HUDEP-2 (cell line): ENCODE results near the gene KIR3DL2.
"Not testable (repeated sequence)": the region's sequence is repeated elsewhere in the genome, so short reads cannot be mapped to it uniquely, and the experiment has no call there.

Source experiments
- DNase-seq, 76 experiments: peaks; one replicate each; lab custom pipeline; 2025; ENCODE audit not compliant: unreplicated experiment in 76 of 76; lab: John Stamatoyannopoulos, UW

The KIR3DL2 gene

GRCh38 chr19:54863459-54863858, 13.2 kb downstream of the KIR3DL2 start:
- not testable (repeated sequence) for DNase-seq

GRCh38 chr19:54871696-54872095, 21.5 kb downstream of the KIR3DL2 start:
- no peak for DNase-seq

- DNase-seq = no peak
Measured at GRCh38 chr19:54873990-54874389, 23.7 kb downstream of the KIR3DL2 start, which contains the start of gene FCAR. Gene FCAR, plus strand, starts transcription at chr19:54874235. Its CDS starts 55 bp downstream, at chr19:54874290.

- no peak for DNase-seq
Measured at GRCh38 chr19:54875506-54875905, 25.3 kb downstream of the KIR3DL2 start.

- no peak for DNase-seq
Measured at GRCh38 chr19:54877471-54877870, 27.2 kb downstream of the KIR3DL2 start.

- no peak for DNase-seq
Measured at GRCh38 chr19:54881884-54882283, 31.6 kb downstream of the KIR3DL2 start.

- DNase-seq = no peak
Measured at GRCh38 chr19:54882758-54883157, 32.5 kb downstream of the KIR3DL2 start.

- DNase-seq = no peak
Measured at GRCh38 chr19:54883228-54883627, 33.0 kb downstream of the KIR3DL2 start.

GRCh38 chr19:54888239-54888638, 38.0 kb downstream of the KIR3DL2 start:
- DNase-seq = no peak

- no peak for DNase-seq
Measured at GRCh38 chr19:54889566-54889965, 39.3 kb downstream of the KIR3DL2 start.

- no peak for DNase-seq
Measured at GRCh38 chr19:54893406-54893805, 43.2 kb downstream of the KIR3DL2 start.

GRCh38 chr19:54894106-54894505, 43.9 kb downstream of the KIR3DL2 start:
- DNase-seq = not testable (repeated sequence)

GRCh38 chr19:54896036-54896435, 45.8 kb downstream of the KIR3DL2 start:
- DNase-seq = no peak

- not testable (repeated sequence) for DNase-seq
Measured at GRCh38 chr19:54898685-54899084, 48.4 kb downstream of the KIR3DL2 start.

GRCh38 chr19:54899646-54900045, 49.4 kb downstream of the KIR3DL2 start:
- DNase-seq = not testable (repeated sequence)

GRCh38 chr19:54901153-54901552, 50.9 kb downstream of the KIR3DL2 start:
- not testable (repeated sequence) for DNase-seq

GRCh38 chr19:54902061-54902460, 51.8 kb downstream of the KIR3DL2 start:
- DNase-seq = no peak

- no peak for DNase-seq
Measured at GRCh38 chr19:54903303-54903702, 53.1 kb downstream of the KIR3DL2 start.

- DNase-seq = not testable (repeated sequence)
Measured at GRCh38 chr19:54904261-54904660, 54.0 kb downstream of the KIR3DL2 start.

- no peak for DNase-seq
Measured at GRCh38 chr19:54905421-54905802, 55.2 kb downstream of the KIR3DL2 start.

- no peak for DNase-seq
Measured at GRCh38 chr19:54905803-54906511, 55.7 kb downstream of the KIR3DL2 start, which contains the start of gene NCR1. Gene NCR1, plus strand, starts transcription at chr19:54906148. Its CDS starts 40 bp downstream, at chr19:54906188.

- DNase-seq = no peak
Measured at GRCh38 chr19:54906819-54907218, 56.6 kb downstream of the KIR3DL2 start.

- not testable (repeated sequence) for DNase-seq
Measured at GRCh38 chr19:54907899-54908298, 57.7 kb downstream of the KIR3DL2 start.
